AG08395 (cell line): ENCODE measurements around the gene TMPRSS2.

Source experiments
- DNase-seq: peaks from one replicate; pipeline ENCODE4 v3.0.0; 2012; ENCODE audit warnings: mixed read lengths, low spot score

The TMPRSS2 gene

DNA sequence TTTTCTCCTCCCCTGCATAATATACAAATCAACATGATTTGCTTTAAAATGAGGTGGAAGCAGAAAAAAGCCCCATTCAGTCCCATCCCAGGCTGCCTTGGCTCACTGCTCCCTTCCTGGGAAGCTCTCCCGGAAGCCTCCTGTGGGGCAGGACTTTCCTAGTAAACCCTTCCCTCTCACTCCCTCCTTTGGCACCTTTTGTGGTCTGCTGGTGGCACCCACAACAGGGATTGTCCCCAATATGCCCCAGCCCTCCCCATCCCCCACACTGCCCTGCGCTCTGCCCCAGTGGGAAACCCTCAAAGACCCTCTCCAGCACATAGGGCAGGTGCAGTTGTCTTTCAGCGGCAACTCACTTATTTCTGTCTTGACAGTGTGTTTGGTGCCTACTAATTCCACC lies 1.8 kb upstream of the TMPRSS2 start:
- DNase-seq: no peak

DNA sequence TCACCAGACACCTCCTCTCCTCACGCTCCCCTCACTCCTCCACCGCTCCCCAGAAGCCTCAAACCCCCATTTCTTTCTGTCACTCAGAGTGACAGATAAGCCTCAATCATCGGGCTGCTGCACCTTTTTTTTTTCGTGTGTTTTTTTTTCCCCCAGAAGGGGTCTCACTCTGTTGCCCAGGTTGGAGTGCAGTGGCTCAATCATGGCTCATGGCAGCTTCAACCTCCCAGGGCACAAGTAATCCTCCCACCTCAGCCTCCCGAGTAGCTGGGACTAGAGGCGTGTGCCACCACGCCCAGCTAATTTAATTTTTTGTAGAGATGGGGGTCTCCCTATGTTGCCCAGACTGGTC lies 1.2 kb upstream of the TMPRSS2 start:
- DNase-seq: no peak

DNA sequence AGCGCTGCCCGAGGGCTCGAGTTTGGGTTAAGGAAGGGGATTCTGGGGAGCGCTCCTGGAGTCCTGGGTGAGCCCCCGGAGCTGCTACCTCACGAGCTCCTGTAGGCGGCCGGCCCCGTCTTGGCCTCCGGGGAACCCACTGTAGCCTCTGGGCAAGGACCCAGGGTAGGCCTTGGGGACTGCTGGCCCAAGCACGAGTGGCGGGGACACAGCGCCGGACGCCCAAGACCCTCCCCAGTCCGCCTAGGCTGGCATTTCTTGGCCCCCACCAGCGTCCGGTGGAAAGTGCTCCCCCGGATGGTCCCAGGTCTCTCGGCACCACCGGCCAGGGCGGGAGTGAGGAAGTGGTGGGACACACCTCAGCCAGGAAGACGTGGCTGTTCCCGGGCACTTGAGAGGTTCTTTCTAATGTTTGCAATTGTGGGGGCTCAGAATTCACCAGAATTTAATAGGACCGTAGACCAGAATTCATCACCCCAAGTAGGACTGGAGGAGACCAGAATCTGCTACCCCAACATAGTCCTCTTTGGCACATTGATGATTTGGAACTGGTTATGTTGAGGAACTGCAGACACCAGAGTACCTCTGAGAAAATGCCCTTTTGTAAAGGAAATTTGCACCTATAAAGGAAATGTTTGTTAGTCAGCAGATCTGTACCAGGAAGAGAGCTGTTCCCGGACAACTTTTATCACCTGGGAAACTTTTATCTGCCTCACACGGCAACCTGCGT lies 622 bp upstream of the TMPRSS2 start:
- no peak for DNase-seq

DNA sequence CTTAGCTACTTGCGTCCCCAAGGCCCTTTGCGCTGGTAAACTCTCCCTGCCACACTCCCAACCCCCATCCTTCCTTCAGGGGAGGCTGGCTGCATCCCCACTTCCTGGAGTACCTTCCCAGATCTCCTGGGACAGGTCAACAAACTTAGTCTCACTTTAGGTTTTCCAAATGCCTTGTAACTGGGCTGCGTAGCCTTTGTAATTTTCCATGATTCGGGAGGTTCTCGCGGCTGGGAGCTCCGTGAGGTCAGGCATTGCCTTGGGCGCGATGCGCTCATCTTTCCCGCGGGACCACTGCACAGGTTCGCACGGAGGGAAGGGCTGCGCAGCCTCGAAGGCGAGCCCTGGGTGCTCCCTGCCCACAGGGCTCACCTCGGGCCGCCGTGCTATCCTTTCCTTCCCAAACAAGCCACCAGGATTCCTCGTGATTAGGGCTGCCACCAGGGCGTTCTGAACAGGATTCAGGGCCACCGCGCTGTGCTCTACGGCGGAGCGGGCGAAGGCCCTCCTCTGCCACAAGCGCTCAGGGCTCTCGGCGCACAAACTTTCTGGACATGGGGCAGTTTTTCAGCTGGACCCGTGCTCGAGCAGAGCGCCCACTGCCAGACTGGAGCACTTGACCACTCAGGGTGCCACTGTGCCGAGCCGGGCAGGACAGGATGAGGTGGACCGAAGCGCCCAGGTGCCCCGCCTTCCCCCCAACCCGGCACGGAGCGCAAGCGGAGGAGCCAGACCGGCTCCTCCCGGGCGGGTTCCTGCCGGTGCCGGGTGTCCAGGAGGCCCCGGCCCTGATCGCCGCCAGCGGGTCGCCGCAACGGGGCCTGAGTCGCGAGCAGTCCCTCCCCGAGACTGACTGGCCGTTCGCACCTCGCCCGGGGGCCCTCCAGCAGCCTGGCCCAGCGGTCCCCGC lies 1.1 kb downstream of the TMPRSS2 start:
- no peak for DNase-seq

DNA sequence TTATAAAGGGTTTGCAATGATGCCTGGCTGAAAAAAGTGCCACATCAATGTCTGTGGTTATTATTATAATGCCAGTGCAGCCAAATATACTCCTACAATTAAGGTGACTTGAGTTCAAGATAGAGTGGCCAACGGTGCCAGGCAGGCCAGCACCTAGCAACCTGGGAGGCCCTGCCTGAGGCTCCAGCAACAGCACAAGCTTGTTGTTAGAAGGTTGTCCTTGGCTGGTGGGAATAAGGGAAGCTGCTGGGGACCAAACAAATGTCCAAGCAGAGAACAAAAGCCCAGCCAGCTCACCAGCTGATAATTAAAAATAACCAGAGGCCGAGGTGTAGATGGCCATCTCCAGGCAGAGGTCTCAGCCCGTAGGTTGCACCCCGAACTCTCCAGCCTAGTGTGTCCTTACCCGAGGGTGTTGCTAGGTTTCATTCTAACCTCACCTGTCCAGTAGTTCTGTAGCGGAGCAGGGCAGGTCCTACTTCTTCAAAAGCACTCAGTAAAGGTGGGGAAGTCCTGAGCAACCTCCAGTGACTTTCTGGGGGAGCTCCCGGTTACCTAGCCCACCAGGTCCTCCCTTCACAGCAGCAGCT lies 1.9 kb downstream of the TMPRSS2 start:
- DNase-seq: no peak

DNA sequence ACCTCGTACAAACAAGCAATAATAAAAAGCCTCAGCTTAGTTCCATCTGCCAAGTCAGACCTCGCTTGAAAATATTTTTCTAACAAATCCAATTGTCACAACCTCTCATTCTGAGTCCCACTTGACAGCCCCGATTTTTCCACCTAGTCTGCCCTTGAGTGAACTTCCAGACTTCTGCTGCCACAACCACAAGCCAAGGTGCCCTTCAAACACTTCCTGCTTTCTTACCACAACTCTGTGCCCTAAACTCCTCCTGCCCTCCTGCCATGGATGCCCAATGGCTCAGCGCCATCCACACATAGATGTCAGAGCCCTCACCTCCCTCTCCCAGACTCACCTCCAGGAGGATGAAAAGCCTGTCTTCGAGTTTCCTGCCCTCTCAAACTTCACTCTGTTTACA lies 3.9 kb downstream of the TMPRSS2 start:
- DNase-seq: no peak

DNA sequence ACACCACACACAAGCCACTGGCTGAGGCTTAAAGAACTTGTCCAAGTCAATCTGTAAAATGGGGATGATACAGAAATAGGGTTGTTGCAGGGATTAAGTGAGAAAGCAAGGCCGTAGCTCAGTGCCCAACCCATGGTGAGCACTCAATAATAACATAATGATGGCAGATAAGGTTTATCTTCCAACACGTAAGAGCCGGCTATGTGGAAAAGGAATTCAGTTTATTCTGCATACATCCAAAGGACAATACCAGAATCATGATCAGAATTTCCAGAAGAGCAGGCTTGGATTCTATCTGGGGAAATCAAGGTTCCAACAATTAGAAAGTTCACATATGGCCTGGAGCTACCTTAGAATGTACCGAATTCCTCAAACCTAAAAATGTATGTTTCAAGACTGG lies 4.6 kb downstream of the TMPRSS2 start:
- no peak for DNase-seq

DNA sequence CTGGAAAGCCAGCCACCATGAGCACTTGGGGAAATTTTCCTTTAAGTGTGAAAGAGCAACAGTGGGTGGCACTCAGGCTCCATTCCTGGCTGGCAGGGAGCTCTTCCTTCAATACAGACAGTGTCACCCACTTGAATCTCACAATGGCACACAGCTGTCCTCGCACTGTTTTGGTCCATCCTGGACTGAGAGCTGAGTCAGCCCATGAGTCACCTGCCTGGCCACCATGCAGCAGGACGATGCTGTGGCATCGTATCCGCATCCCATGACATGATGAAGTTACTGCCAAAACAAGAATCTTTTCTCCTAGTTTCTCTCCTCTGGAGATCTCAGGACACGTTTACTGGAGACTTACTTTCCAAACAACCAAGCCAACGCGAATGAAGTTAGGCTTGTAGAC lies 6.0 kb downstream of the TMPRSS2 start:
- peak; percentile 52 for DNase-seq

DNA sequence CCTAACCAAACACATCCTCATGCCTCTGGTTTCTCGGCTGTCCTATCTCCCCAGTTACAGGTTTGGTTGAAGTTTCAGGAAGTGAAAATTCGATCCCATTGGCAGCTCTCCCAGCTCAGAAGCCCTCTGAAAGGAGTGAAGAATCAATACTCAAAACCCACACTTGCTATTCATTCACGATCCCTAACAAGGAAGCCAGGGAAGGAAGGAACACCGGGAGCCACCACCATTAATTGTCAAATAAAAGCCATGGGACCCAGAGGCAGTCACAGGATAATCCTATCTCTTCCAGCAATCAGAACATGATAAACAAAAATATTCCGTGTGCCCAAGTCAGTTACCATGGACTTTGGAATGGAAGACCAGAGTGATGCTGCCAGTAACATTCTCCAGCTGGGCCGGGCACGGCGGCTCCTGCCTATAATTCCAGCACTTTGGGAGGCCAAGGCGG lies 7.0 kb downstream of the TMPRSS2 start:
- DNase-seq: no peak

DNA sequence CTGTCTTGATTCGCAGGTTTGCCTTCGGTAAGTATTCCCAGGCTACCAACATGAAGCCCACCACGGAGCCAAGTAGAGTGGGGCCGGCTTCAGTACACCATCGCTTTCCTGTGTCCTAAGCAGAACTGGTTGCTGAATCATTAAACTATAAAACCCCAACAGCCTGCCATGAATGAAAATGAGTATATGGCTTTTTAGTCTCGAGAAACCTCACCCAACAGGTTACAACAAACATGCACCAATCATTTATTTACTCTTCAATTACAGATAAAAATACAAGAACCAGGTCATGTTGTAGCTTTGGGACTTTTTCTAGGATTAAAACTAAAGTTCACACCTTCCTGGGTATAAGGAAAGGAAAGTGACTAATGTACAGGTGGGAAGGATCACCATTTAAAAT lies 7.6 kb downstream of the TMPRSS2 start:
- no peak for DNase-seq

DNA sequence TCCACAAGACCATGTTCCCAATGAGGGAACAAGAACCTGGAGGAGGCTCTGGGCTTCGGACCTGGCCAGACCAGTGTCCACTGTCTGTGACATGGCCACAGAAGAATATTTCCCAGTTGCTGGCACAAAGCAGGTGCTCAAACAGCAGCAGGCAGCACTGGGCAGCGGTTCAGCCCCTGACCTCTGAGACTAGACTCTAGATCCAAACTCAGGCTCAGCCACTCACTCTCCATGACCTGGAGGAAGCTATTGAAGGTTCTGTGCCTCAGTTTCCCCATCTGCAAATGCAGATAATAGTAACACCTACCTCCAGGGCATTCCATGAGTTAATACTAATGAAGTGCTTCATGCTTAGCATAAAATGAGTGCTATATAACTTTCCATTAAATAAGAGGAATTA lies 8.0 kb downstream of the TMPRSS2 start:
- no peak for DNase-seq

DNA sequence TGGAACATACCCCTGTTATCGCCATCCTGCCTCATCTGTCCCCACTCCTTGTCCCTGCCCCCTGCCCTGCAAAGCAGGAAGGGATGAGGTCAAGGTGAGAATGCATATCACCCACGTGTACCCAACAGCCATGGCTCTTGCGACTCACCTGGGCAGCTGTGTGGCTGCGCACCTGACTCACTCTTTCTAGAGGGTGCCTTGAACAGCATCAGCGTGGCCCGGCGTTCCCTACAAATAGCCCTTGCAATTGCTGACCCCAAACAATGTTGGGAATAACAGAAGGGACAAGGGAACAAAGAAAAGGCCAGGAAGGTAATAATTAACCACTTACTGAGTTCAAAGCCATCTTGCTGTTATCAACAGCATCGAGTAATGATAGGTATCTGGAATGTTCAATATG lies 10.2 kb downstream of the TMPRSS2 start:
- DNase-seq: no peak

DNA sequence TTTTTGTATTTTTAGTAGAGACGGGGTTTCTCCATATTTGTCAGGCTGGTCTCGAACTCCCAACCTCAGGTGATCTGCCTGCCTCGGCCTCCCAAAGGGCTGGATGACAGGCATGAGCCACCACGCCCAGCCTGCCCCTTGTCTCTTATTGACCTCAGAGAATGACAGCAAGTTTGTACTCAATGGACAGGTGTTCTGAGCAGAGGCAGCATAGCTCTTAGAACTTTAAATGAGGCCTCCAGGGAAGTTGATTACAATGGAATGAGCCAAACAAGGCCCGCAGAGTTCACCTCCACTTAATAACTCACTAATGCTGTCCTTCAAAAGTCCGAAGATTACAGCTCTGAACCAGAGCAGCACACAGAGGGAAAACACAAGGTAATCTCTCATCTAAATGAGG lies 10.9 kb downstream of the TMPRSS2 start:
- DNase-seq: no peak

DNA sequence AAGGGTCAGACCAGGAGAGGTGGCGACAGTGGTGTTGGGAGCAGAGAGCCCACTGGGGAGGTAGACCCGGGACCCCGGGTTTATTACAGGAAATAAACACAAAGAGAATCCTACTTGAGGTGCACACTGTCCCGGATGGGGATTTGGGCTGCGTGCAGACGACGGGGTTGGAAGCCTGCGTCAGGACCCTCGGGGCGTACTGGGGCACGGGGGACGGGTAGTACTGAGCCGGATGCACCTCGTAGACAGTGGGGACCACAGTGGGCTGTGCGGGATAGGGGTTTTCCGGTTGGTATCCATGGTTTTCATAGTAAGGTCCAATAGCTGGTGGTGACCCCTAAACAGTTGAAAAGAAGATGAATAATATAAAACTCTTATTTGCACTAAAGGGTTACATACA lies 13.7 kb downstream of the TMPRSS2 start:
- no peak for DNase-seq

DNA sequence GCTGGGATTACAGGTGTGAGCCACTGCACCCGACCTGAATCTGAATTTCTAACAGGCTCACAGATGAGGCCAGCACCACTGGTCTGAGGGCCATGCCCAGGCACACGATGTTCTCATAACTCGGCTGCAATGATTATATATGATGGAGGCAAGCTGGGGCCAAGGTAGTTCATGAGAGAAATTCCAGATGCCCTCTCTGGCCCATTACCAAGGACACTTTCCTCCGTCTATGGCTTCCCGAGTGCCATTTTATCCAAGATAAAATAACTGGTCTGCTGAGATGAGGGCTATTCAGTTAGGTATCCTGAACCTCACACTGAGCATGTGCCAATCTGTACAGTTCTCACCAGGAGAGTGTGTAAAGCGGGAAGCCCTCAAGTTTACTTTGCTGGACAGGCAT lies 16.5 kb downstream of the TMPRSS2 start:
- DNase-seq: no peak

DNA sequence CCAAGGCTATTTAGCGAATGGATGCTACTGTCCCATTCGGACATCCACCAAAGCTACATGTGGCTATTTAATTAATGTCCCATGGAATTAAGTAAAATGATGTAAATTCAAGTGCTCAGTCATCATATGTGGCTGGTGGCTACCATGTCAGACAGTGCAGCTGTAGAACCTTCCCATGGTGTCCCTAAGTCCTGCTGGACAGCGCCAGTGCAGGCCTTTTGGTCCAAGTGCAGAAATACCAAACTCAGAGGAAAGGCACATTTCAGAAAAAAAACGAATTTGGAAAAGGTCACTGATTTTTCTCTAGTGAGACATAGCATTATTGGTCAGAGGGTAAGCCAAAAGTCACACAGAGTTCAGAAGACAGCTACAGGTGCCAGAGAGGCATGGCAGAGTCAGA lies 17.6 kb downstream of the TMPRSS2 start:
- no peak for DNase-seq

DNA sequence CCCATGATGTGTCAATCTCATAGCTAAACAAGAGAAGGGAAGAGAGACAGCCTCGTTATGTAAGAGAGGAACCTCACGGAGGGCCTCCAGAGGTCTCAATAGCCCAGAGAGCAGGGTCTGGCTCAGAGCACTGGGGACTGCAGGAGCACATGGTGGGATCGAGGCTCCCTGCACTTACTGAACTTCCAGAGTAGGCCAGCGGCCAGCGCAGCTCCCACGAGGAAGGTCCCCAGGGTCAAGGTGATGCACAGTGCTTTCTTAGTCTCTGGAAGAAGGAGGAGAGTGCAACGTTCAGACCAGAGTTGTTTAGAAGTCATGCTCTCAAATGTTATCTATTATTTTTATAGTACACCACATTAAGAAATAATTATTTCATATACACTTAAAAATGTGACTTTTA lies 18.6 kb downstream of the TMPRSS2 start:
- DNase-seq: no peak

DNA sequence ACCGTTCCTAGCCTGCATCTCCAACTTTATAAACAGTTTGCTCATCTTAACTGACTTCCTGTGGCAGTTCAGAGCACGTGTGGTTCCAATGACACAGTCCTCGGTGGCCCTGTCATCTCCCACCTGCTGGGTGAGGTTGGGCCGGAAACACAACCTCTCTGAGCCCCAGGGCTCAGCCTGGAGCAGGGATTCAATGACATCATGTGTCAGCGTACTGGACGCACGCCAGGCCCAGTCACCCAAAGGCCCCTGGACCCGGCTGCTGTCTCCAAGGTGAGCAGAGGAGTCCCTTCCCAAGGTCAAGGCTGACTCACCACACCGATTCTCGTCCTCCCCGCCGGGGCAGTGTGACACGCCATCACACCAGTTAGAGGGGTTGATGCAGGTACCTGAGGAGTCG lies 19.9 kb downstream of the TMPRSS2 start:
- DNase-seq: no peak

DNA sequence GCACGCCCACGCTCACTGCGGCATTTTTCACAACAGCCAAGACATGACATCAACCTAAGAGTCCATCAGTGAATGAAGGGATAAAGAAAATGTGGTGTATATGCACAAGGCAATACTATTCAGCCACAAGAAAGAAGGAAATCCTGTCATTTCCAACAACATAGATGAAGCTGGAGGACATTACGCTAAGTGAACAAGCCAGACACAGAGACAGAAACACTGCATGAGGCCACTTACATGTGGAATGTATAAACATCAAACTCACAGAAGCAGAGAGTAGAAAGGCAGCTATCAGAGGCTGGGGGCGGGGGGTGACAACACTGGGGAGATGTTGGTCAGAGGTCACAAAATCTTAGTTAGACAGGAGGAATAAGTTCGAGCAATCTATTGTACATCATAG lies 20.9 kb downstream of the TMPRSS2 start:
- no peak for DNase-seq

DNA sequence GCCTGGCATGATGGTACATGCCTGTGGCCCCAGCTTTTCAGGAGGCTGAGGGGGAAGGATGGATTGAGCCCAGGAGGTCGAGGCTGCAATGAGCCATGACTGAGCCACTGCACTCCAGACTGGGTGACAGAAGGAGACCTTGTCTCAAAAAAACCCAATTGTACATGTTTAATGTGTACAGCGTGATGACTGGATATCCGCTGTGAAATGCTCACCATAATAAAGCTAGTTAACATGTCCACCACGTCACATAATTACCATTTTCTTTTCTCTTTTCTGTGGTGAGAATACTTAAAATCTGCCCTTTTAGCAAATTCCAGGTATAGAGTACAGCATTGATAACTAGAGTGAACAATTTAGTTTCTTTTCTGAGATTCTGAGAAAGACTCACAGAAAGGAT lies 24.0 kb downstream of the TMPRSS2 start:
- DNase-seq: no peak

DNA sequence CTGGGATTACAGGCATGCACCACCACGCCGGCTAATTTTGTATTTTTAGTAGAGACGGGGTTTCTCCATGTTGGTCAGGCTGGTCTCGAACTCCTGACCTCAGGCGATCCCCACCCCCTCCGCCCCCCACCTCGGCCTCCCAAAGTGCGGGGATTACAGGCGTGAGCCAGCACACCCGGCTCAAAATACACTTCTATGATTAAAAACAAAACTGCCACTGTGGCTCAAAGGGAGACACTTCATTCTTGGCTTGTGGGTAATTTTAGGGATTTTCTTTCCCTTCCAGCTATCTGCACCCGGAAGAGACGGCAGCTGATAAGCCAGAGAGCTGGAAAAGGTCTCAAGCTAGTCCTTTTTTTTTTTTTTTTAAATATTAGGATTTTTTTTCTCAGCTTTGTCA lies 24.5 kb downstream of the TMPRSS2 start:
- DNase-seq: no peak

DNA sequence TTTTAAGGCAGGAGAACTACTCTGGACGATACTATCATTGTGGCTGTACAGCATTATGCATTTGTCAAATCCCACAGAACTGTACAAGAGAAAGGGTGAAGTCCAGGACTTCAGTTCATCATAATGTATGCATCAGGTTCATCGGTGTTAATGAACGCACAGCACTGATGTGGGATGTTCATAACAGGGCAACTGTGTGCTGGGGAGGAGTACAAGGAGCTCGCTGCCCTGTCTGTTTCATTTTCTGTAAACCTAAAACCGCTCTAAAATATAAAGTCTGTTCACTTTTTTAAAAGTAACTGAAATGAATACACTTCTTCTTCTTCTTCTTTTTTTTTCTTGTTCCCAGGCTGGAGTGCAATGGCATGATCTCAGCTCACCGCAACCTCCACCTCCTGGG lies 25.0 kb downstream of the TMPRSS2 start:
- DNase-seq: no peak

DNA sequence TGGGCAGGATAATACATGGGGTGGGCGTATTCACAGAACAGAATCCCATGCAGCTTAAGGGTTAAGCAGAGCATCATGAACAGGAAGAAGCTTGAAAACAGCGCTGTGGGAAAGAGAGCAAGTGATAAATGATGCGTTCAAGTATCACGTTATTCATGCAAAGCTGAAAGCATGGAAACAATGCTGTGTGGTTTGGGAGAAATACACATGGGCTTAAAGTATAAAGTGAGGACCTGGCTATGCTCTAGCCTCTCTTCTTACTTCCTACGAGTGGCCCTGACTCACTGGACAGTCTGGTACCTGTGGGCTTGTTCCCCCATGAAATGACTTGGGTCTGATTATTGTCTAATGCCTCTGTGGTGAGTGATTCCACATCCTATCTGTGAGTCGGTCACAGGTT lies 25.7 kb downstream of the TMPRSS2 start:
- peak; percentile 36 for DNase-seq
